ENCODE data around the gene LARGE1. TPM values are rescaled to one million over a fixed set of nuclear protein-coding genes. Genes with fewer than 3 reads are reported as not detected.

Gene LARGE1
- total RNA-seq, 2 experiments from 2014 or later: 0.81 to 2.0 TPM

DNA sequence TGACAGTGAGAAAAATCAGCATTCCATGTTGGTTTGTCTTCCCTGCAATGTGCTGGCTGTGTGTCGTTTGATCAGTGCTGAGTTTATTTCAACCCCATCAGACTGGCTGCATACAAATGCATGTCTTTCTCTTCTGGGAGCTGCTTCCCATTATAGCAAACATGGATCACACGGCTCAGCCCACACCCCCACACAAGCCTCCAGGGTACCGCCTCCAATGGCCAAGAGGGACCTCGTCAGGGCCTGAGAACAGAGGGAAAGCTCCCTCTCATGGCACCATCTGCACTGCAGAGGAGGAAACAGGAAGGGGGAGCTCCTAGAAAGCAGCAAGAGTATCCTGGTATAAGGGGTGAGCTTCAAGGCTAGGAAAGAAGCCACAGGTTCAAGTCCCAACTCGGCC is 214.2 kb downstream of the LARGE1 start:
- H3K27ac Mint-ChIP-seq: no peak overlapping the region
- no peaks in the 10 kb centered on the region for H3K36me3 Mint-ChIP-seq
- CTCF ChIA-PET: no interaction called here
- intact Hi-C loops (cut with micrococcal nuclease): no loop called here
- no peaks in the 10 kb centered on the region for H3K27me3 Mint-ChIP-seq
- H3K9me3 Mint-ChIP-seq: peaks cover 10% of the 10 kb centered on the region
- H3K4me3 Mint-ChIP-seq: no peak overlapping the region
- DNase-seq: no peak
- POLR2A ChIA-PET: no interaction called here
- H3K4me1 Mint-ChIP-seq (ENCODE audit: low read depth): no peaks in the 10 kb centered on the region

DNA sequence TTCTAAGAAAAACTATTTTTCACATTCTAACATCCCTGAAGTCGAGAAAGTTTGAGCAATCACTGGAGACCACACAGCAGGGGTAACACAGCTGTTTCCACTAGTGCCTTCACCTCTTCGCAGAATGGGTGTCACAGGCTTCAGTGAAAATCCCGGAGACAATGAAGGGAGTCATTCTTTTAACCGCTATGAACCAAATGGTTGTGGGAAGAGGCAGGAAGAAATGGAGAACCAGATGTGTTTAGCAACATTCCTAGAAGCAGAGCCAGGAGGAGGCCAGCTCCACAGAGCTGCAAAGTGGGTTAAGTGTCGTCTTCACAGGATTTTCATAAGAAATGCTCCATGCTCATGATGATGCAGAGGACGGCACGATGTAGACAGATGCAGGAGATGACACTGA is 221.1 kb downstream of the LARGE1 start:
- CTCF ChIA-PET: no interaction called here
- no peaks in the 10 kb centered on the region for H3K27me3 Mint-ChIP-seq

DNA sequence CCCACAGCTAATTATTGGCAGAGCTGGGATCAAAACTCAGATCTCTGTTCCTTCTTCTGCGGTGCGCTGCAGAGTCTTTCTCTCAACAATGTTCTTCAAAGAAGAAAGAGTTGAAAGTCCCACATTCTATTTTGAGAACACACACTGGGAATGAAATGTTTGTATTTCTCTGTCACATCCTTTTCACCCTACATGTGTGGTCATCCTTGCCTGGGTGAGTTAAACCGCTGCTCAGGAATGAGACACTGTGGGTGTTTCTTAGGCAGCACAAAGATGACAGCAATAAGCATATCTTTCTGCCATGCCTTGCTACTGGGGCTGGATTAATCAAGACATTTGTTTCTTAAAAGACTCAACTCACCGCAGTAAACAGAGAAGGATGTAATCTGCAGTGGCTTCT is 222.6 kb downstream of the LARGE1 start:
- CTCF ChIA-PET: no interaction called here
- DNase-seq: no peak
- Mint-ChIP-seq H3K36me3 (no peaks in the 10 kb centered on the region), H3K4me1 (ENCODE audit: low read depth) (no peaks in the 10 kb centered on the region), H3K27ac (no peak overlapping the region), H3K4me3 (no peak overlapping the region), H3K9me3 (peaks cover 22% of the 10 kb centered on the region), H3K27me3 (no peaks in the 10 kb centered on the region)
- intact Hi-C loops (cut with micrococcal nuclease): no loop called here
- POLR2A ChIA-PET: no interaction called here

More for the DNA sequence above, 221.1 kb downstream of the LARGE1 start:
- intact Hi-C loops (cut with micrococcal nuclease): no loop called here
- Mint-ChIP-seq H3K4me1 (ENCODE audit: low read depth) (no peaks in the 10 kb centered on the region), H3K27ac (no peak overlapping the region), H3K9me3 (peaks cover 19% of the 10 kb centered on the region), H3K36me3 (no peaks in the 10 kb centered on the region), H3K4me3 (no peak overlapping the region)
- POLR2A ChIA-PET: no interaction called here
- DNase-seq: no peak

DNA sequence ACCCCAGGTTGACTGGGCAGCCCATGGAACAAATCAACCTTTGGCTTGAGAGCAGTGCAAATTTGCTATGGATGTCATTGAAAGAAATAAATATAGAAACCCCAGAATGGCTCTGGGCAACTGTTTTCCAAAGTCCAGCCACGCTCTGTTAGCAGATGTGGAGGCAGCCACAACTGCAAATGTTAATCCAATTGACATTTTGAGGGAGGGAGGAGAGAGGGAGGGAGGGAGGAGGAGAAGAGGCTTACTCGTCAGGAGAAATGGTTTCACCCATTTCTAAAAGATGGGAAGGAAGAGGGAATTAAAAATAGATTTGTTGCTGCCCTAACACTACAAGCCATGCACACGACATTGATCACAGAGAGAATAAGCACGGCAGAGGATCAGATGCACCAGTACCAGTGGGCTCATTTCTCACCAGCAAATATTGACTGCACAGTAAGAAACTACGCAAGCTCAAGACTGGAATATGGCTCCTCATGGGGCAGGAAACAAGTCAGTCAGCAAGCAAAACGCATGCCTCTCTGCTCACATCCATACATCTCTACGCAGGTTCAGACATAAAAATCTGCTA is 229.1 kb downstream of the LARGE1 start:
- intact Hi-C loops (cut with micrococcal nuclease): no loop called here
- Mint-ChIP-seq H3K9me3 (peaks cover 18% of the 10 kb centered on the region), H3K27ac (no peak overlapping the region), H3K4me1 (ENCODE audit: low read depth) (no peaks in the 10 kb centered on the region), H3K36me3 (no peaks in the 10 kb centered on the region), H3K4me3 (no peak overlapping the region), H3K27me3 (no peaks in the 10 kb centered on the region)
- DNase-seq: no peak
- ChIA-PET CTCF (no interaction called here), POLR2A (no interaction called here)

DNA sequence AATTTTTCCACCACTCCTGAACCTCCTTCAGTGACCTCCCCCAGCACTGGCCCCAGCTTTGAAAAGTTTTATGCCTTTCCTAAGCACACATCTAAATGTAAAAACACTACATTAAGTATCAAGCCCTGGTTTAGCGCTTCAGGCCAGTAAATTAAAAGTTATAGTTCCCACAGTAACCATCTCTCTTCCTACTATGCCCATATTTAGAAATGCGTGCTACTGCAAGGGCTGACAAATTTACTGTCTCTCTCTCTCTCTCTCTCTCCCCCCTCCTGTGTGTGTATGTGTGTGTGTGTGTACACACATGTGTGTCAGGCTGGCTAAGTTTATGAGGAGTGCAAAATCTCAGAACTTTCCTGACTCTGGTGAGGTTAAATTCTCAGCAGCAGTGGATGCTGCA is 231.4 kb downstream of the LARGE1 start:
- ChIA-PET POLR2A (no interaction called here), CTCF (no interaction called here)
- Mint-ChIP-seq H3K27ac (no peak overlapping the region), H3K4me1 (ENCODE audit: low read depth) (no peaks in the 10 kb centered on the region), H3K36me3 (no peaks in the 10 kb centered on the region), H3K9me3 (peaks cover 16% of the 10 kb centered on the region), H3K4me3 (no peak overlapping the region), H3K27me3 (no peaks in the 10 kb centered on the region)
- intact Hi-C loops (cut with micrococcal nuclease): no loop called here
- DNase-seq: no peak

DNA sequence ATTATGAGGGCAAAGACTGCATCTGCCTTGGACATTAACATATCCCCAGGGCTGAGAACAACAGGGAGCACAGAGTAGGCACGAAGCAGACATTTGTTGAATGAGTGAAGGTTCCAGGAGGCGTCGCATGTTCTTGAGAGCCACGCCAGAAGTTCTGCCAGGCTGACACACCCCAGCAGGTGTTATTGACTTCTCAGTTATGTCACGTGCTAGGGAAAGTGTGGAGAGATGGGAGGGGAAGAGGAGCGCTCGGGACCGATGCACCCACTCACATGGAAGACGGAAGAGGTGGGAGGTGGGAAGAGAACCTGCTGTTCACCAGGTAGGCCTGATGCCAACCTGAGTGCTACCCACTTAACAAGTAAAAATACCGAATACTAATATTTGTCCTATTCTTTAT is 232.8 kb downstream of the LARGE1 start:
- Mint-ChIP-seq H3K4me3 (no peak overlapping the region), H3K27ac (no peak overlapping the region), H3K4me1 (ENCODE audit: low read depth) (no peaks in the 10 kb centered on the region), H3K36me3 (no peaks in the 10 kb centered on the region), H3K9me3 (peaks cover 11% of the 10 kb centered on the region), H3K27me3 (no peaks in the 10 kb centered on the region)
- ChIA-PET POLR2A (no interaction called here), CTCF (no interaction called here)
- no peak for DNase-seq
- intact Hi-C loops (cut with micrococcal nuclease): no loop called here

DNA sequence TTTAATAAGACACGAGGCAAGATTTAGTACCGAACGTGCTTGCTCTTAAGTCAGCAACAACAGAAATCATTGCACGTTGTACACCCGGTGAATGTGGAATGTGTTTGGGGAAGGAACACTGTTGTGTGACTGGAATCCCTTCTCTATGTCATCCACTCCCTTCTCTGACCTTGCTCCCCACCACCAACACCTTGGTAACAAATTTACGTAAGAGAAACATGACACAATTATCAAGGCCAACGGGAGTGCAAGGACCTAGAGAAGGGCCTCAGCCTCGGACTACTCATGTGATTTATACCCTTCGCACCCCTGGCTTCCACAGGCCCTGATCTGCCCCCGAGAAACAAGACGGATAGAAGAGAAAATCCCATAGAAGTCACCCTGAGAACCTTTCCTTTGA is 236.2 kb downstream of the LARGE1 start:
- CTCF ChIA-PET: no interaction called here
- no peak overlapping the region for H3K4me3 Mint-ChIP-seq

DNA sequence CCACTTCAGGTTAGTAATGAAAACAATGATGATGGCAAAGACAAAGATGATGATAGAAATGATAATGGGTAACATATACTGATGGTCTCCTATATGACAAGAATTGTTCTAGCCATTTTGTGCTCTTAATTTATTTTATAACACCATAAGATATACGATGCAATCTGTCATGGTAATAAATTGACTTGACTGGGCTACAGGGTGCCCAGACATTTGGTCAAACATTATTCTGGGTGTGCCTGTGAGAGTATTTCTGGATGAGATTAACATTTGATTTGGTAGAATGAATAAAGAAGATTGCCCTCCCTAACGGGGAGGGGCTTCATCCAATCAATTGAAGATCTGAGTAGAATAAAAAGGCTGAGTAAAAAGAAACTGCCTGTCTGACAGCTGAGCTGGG is 237.3 kb downstream of the LARGE1 start:
- Mint-ChIP-seq H3K9me3 (no peaks in the 10 kb centered on the region), H3K4me3 (no peak overlapping the region), H3K4me1 (ENCODE audit: low read depth) (no peaks in the 10 kb centered on the region), H3K27me3 (no peaks in the 10 kb centered on the region), H3K27ac (no peak overlapping the region), H3K36me3 (no peaks in the 10 kb centered on the region)
- ChIA-PET CTCF (no interaction called here), POLR2A (interaction anchor here (0.5 kb wide), 1 partner anchor 217 kb away, joined by 4 read pairs; no protein-coding TSS in a partner anchor)
- intact Hi-C loops (cut with micrococcal nuclease): no loop called here
- DNase-seq: no peak

More for the DNA sequence above, 236.2 kb downstream of the LARGE1 start:
- no peak for DNase-seq
- Mint-ChIP-seq H3K4me1 (ENCODE audit: low read depth) (no peaks in the 10 kb centered on the region), H3K27ac (no peak overlapping the region), H3K9me3 (peaks cover 1% of the 10 kb centered on the region), H3K36me3 (no peaks in the 10 kb centered on the region), H3K27me3 (no peaks in the 10 kb centered on the region)
- POLR2A ChIA-PET: no interaction called here
- intact Hi-C loops (cut with micrococcal nuclease): no loop called here

DNA sequence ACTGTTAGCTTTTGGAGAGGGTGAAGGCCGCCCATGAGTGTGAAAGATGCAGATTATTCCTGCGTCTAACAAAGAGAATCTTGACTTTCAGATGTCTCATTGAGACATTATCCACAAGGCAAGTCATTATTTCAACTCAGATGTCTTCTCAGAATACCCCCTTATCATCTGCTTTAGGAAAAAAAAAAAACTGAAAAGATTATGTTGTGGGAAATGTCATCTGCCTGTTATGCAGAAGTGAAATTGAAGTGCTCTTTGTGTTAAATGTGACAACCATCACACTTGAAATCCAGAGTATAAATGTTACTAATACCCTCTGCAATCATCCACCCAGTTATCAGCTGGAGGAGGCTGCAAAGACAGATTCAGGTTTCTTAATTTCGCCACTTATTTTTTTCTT is 239.6 kb downstream of the LARGE1 start:
- POLR2A ChIA-PET: no interaction called here
- no peaks in the 10 kb centered on the region for H3K36me3 Mint-ChIP-seq
- no peak overlapping the region for H3K27ac Mint-ChIP-seq
- no peaks in the 10 kb centered on the region for H3K27me3 Mint-ChIP-seq
- intact Hi-C loops (cut with micrococcal nuclease): no loop called here
- no peak overlapping the region for H3K4me3 Mint-ChIP-seq
- H3K4me1 Mint-ChIP-seq (ENCODE audit: low read depth): no peaks in the 10 kb centered on the region
- H3K9me3 Mint-ChIP-seq: no peaks in the 10 kb centered on the region
- CTCF ChIA-PET: no interaction called here
- no peak for DNase-seq

DNA sequence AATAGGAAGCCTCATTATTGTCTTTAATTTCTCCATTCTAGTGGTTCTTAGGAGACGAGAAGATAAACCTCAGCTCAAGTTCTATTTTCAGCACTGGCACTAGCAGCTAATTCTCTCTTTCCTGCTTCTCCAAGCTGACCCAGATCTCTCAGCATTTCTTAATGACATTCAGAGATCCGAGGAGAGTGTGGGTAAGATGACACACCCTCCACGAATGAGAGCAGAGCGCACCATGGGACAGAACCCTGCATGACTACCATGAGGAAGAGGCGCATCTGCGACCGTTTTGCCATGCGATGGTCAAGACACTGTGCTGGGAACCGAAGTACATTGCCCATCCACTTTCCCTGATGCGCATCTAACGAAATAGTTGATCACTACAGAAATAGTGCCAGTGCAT is 241.8 kb downstream of the LARGE1 start:
- no peaks in the 10 kb centered on the region for H3K9me3 Mint-ChIP-seq
- H3K36me3 Mint-ChIP-seq: no peaks in the 10 kb centered on the region
- intact Hi-C loops (cut with micrococcal nuclease): no loop called here
- H3K4me1 Mint-ChIP-seq (ENCODE audit: low read depth): no peaks in the 10 kb centered on the region
- no peak for DNase-seq
- CTCF ChIA-PET: no interaction called here
- no peak overlapping the region for H3K4me3 Mint-ChIP-seq
- no peak overlapping the region for H3K27ac Mint-ChIP-seq
- H3K27me3 Mint-ChIP-seq: no peaks in the 10 kb centered on the region
- POLR2A ChIA-PET: no interaction called here

DNA sequence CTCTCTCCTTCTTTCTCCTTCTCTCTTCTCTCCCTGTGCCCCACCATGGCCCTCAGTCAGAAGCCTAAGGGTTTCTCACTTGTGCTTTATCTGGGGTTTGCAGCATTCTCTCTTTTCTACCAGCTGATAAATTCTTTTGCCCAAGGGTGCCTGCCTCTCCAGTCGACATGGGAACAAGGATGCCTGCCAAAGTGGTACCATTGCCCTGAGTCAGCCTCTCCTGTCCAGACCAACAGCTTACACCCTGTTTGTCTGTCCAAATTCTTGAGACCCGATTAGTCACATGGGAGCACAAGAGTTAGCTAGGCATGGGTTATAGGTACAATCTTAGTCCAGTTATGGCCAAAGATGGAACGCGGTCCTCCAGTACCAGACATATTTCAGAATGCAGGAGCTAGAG is 242.7 kb downstream of the LARGE1 start:
- CTCF ChIA-PET: no interaction called here
- H3K27me3 Mint-ChIP-seq: no peaks in the 10 kb centered on the region

DNA sequence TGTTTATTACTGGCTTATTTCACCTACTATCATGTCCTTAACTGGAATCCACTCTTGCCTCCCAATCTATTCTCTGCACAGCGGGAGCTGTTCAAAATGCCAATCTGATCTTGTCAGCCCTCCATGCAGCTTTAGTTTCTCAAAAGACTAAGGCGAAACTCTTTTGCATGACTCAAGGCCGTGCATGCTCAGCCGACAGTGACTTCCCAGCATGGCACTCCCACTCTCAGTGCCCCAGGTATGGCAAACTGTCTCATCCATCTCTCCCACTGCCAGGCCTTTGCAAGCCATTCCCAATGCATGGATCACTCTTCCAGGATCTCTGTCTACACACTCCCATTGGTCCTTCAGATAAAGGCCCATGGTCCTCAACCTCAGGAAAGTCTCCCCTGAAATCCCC is 245.9 kb downstream of the LARGE1 start:
- ChIA-PET POLR2A (no interaction called here), CTCF (no interaction called here)

More for the DNA sequence above, 242.7 kb downstream of the LARGE1 start:
- no peaks in the 10 kb centered on the region for H3K4me1 Mint-ChIP-seq (ENCODE audit: low read depth)
- no peak overlapping the region for H3K4me3 Mint-ChIP-seq
- no peaks in the 10 kb centered on the region for H3K9me3 Mint-ChIP-seq
- no peak for DNase-seq
- no peak overlapping the region for H3K27ac Mint-ChIP-seq
- POLR2A ChIA-PET: no interaction called here
- H3K36me3 Mint-ChIP-seq: no peaks in the 10 kb centered on the region
- intact Hi-C loops (cut with micrococcal nuclease): no loop called here

DNA sequence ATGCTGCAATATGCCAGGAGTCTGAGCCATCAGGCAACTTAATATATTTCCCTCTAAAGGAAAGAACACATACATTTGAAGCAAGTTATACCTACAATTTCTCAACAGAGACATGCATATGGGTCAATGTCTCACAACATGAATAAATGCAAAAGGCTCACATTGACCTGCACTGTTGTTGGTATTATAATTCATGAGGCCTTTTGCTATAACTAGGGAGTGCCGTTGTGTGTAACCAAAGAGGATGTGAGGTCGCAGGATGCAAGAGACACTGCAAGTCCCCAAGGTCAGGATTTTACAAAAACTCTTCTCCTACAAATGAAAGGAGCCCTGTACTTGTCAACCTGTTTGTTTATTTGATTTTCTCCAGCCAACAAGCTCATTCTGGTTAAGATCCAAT is 250.5 kb downstream of the LARGE1 start:
- Mint-ChIP-seq H3K27ac (no peak overlapping the region), H3K4me1 (ENCODE audit: low read depth) (no peaks in the 10 kb centered on the region), H3K36me3 (no peaks in the 10 kb centered on the region), H3K27me3 (no peaks in the 10 kb centered on the region), H3K9me3 (no peaks in the 10 kb centered on the region), H3K4me3 (no peak overlapping the region)
- no peak for DNase-seq
- CTCF ChIA-PET: no interaction called here
- POLR2A ChIA-PET: no interaction called here
- intact Hi-C loops (cut with micrococcal nuclease): no loop called here

More for the DNA sequence above, 245.9 kb downstream of the LARGE1 start:
- Mint-ChIP-seq H3K27ac (no peak overlapping the region), H3K9me3 (no peaks in the 10 kb centered on the region), H3K4me1 (ENCODE audit: low read depth) (no peaks in the 10 kb centered on the region), H3K27me3 (no peaks in the 10 kb centered on the region), H3K4me3 (no peak overlapping the region), H3K36me3 (no peaks in the 10 kb centered on the region)
- no peak for DNase-seq
- intact Hi-C loops (cut with micrococcal nuclease): no loop called here

Data from activated CD4-positive, alpha-beta memory T cell treated with anti-CD3 and anti-CD28 coated beads for 36 hours (primary cell).